GM11168 (cell line): Measurements from ENCODE around the gene ANK2.

Source experiments
- in situ Hi-C: fragments of 300-500 bp; cut with MboI; formaldehyde crosslinking; loops from one replicate; pipeline ENCODE4 v1.12.0; 2022; ENCODE audit warnings: low sequenced_read_pairs; ENCODE audit not compliant: unreplicated experiment

ANK2 gene

DNA sequence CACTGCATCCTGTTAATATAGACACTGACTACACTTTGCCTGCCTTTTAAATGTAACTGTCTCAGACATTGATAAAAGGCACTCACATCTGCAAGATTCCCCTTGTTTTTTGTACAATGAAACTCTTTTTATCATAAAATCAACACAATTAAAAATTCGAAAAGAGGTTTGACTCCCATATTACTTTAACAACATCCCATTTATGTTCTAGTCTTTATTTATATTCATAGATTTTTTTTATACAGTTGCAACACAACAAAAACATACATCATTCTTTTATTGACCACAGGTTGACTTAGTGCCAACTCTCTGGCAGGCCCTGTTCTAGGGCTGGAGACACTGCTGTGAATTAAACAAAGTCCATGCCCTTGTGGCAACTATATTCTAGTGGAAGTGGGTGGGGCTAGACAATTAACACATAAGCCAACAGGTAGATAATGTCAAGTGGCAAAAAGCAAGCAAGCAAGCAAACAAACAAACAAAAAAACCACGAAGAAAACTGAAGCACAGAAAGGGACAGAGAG is 36.8 kb downstream of the ANK2 start:
- in situ Hi-C loops = no loop called here

DNA sequence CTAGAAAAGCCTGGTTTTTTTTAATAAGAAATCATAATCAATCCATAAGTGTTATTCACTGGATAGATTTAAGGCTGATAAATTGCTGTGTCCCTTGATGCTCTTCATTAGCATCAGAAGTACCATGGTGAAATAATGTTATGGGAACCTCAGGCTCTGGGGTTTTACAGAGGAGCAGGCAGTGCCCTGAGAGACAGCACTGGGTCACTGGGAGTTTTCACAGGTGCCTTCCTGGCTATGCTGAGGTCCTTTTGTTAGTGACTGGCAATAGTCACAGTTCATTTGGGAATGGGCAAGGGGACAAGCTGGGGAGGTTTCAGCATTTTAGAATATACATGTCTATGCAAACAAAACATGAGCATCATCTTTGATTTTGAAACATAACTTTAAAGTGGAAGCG is 38.6 kb downstream of the ANK2 start:
- in situ Hi-C loops = no loop called here

DNA sequence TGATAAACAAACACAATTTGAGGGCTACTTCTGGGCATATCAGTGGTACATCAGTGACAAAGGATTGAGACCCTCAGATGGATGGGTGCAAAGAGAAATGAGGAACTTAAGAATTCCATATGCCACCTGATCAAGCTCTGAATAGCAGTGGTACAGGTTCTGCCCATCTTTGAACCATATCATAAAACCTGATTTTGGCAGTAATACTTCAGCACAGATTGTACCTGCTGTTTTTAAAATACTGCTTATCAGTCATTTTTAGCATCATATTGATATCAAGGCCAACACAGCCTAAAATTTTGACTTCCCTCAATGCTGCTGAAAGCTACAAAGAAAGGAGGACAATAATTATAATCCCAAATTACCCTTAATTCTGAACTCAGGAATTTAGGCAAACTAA is 41.5 kb downstream of the ANK2 start:
- in situ Hi-C loops = no loop called here

DNA sequence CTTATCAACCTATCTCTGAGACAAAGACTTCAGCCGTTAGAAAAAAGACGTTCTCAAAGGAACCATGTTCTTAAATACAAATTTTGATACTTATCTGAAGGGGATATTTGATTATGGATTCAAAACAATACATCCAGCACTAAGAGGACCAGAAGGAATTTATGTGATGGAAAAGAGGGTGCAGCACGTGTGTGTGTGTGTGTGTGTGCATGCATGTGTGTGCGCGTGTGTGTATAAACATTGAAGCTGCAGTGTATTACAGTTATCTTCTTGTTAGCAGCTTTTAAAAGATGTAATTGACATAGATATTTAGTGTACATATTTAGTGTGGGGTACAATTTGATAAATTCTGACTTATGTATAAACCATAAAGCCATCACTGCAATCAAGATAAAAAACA is 44.9 kb downstream of the ANK2 start:
- in situ Hi-C loops = no loop called here

DNA sequence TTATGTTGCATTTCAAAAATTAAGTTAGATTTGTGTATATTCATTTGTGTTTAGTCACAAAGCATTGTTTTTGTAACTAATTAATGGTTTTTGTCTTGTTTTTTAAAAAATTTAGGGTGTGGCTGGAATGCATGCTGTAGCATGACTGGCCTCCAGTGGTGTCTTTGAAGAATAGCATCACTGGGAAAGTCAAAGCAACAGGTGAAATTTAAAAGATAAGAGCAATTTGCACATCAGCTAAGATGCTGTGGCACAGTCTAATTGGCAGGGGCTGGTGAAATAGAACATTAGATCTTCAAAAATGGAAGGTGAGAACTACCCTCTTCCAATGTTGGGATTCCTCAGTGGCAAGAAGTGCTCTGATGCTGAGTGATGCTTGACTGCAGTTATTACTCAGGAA is 45.3 kb downstream of the ANK2 start:
- in situ Hi-C loops = no loop called here

DNA sequence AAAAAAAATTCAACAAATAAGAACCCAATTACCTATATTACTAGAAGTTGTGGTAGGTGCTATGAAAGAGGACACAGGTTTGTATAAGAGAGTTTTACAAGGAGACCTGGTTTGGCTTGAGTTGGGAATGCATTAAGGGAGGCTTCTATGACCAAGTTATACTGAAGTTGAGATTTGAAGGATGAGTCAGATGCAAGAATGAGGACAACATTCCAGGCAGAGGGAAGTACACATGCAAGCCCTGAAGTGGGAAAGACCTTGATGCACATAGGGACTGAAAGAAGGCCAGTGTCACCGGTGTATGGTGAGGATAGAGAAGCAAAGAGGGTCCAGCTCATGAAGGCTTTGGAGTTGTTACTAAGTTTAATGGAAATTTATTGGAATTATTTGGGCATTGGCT is 52.2 kb downstream of the ANK2 start:
- in situ Hi-C loops = no loop called here

DNA sequence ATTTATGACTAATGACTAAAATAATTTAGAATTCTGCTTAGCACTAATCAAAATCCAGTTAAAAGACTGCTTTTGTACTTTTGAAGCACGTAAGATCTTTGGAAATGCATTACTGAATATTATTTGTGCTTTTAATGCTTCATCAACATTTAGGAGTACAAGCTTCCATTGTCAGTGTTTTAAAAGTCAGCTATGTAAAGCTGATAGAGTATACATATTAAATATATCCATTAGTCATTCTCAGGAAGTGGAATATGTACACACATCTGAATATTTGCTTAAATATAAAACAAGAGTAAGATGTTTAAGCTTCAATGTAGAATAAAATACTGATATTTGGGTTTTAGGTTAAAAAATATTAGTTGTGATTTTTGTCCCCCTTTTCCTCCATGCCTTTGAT is 54.1 kb downstream of the ANK2 start:
- in situ Hi-C loops = no loop called here

DNA sequence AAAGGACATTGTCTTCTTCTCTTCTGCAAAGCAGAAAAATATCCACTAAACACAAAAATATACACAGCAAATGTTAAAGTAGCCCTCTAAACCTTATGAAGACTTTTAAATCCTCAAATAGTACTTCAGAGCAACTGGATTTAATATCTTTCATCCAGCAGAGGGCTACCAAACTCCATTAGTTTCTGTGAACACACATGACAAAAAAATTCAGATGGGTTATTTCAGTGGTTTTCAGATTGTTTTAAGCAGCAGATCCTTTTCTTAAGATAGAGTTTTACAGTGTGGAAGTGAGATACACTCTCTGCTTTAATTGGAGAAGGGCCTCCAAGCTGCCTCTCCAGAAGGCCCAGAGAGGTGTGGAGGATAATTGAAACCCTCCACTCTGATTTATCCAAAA is 56.7 kb downstream of the ANK2 start:
- in situ Hi-C loops = no loop called here

DNA sequence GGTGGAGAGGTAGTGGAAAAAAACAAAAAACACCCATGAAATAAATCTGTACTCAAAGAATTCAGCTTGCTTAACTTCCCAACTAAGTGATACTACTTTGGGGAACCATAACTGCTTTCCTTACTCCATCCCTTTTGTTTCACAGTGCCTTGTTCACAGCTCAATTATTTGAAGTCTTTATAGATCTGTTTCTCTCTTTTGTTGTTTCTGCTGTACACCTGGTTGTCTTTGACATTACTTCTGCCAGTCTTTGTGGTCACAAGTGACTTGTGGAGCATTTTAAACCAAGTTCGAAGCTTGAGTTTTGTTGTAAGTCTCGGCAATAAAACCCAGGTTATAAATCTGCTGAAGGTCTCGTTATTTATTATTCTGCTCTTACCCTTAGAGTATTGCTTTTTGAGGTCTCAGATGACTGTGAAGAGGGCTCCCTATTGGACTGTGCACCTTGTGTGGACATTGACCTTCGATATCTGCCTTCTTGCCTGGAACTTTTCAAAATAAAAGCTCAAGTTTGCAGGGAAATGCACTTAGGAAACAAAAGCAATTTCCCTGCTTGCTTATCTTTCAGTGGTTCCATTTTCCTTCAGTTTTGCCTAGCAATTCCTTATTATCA is 59.8 kb downstream of the ANK2 start:
- in situ Hi-C loops = no loop called here

DNA sequence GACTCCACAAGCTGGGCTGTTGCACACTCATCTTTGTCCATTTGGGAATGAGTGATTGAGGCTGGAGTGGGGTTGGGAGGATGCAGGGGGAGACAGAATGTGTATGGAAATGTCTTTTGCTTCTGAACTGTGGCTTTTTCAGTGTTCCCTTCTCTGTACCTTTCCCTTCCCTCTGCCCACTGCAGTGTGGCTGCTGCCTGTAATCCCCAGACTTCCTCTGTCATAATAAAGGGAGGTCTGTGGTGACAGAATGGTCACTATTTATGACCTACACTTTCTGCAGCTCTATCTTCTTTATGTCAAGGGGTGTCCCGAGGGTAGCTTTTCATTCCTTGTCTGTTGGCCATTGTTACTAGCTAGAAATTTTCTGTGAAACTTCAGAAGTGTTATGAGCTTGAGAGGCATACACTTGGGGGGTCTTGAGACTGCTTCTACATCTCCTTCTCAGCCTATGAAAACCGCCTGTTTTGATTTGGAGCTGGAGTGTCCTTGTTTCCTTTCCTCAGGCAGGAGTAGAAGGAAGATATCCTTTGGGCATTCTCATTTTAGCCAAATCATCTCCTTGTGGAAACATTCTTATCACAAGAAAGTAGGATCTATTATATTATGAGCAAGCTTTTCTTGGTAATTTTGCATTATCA is 63.0 kb downstream of the ANK2 start:
- in situ Hi-C loops = no loop called here

DNA sequence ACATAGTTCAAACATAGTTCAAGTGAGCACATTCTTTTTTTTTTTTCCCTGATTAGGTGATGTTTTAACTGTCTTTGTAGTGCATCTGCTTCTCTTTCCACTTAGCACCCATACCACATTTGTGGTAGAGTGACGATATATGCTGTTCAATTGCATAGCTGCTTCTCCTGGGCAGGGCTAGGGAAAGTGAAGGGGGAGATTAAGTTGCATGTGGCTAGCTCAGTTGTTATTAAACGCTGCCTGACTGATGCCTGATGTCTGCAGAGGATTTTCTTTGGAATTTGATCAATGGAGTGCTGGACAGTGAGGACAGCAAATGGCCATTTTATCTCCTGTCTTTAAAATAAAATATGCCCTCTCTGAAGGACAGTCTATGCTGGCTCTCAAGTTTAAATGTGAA is 63.7 kb downstream of the ANK2 start:
- in situ Hi-C loops = no loop called here

DNA sequence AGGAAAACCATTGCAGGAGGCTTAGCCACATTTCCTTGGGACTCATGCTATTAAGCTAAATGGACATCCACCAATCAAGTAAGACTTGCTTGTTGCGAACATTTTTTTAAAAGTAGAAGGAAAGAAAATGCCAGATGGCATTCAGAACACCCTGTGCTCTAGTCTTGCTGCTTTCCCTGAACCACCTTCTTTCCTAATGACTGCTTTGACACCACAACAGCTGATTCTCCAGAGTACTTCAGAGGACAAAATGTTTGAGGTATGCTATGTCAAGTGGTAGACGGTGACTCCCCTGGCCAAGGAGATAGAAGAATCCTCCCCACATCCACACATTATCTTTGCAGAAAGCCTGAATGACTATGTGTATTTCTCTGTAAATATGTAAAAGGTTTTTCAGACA is 65.4 kb downstream of the ANK2 start:
- in situ Hi-C loops = no loop called here

DNA sequence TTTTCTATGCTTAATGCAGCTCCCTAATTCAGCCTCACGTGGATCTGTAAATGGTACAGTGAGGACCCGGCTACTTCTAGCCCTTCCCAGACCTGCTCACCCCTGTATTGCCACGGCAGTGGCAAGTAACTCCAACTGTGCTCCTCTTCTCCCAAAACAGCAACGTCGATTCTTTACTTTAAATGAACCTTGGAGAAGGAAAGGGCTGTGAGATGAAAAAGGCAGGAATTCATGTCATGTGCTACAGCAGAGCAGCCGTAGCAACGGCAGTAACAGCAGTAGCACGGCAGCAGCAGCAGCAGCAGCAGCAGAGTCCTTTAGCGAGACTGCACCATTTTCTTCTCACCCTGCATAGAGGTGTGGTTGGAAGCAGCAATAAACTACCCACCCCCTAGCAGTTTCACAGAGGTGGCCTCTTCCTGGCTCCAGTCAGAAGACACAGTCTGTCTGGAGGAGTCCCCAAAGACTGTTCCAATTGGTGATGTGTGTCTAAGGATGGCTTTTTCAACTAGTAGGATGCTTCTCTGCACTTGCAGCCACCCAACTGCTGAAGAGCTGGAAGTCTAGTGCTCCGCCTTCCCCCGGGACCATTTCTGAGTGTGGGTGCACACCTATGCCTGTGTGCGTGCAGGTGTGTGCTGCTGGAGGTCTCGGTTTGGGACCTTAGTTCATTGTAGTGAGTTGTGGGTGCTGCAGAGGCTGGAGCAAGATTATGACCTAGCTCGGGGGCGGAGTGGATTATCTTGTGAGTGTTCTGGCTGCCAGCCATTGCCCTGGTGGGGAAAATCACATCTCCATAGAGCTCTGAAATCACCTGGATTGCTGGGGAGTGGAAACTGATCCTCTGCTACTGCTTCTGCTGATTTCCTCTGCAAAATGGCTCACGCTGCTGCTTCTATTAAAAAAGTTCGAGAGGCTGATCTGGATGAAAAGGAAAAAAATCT is 67.2 kb downstream of the ANK2 start:
- in situ Hi-C loops = no loop called here

DNA sequence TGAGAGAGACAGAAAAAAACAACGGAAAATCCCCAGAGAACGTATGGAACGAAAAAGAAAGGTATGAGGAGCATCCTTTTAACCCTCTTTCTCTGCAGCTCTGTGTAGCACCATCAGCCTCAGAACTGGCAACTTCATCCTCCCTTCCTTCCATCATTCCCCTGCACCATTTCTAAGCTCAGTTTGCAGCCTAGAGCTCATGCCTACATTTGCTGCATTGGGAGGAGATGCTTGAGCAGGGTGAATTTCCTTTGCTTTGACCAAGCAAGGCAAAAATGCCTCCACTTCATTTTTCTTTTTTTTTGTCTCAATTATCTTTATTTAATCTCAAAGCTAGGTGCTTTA is 67.9 kb downstream of the ANK2 start:
- in situ Hi-C loops = no loop called here

DNA sequence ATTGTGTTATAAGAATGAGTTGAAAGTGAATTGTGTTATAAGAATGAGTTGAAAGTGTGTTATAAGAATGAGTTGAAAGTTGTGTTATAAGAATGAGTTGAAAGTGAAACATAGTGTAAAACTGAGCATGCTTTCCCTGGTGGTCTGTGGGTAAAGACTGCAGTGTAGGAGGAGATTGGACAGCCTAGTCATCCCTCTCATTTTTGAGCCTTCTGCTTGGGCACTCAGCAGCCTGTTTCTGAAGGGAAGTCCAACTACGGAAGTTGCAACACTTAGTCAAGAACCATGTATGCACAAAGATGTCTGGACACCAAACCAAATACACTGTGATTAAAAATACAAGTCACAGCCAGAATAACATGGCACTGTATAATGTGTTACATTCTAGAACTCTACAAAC is 72.6 kb downstream of the ANK2 start:
- in situ Hi-C loops = no loop called here

DNA sequence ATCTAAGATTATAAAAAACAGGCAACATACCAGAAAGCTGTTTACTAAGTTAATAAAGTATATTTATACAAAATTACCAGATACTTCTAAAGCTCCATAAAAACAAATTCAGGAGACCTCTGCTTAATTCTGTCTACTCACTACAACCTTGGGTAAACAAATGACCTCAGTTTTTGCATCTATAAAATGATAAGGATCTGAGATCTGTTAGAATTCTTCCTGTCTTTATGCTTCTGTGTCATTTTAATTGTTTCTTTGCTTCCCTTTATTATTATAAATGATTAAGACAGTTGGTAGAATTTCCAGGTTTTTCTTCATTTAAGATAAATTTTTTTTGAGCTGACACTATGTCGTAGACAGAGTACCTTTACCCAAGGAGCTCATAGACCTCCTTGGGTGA is 76.0 kb downstream of the ANK2 start:
- in situ Hi-C loops = no loop called here

DNA sequence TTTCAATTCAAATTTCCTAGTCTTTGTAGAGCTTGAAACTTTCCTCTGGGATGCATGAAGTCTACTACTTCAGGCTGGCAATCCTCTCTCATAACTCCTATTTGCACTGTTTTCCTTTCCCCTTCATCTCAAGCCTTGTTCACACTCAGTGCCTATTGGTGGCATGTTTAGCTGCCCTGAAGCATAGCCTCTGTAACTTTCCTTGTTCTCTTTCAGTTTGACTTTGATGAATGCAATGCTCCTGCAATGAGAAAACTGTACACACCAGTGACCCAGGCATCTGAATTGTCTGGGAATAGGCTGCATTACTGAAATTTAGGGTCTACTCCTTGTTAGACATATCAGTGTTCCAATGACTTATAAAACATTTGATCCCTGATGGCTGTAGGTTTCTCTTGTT is 81.7 kb downstream of the ANK2 start:
- in situ Hi-C loops = no loop called here

DNA sequence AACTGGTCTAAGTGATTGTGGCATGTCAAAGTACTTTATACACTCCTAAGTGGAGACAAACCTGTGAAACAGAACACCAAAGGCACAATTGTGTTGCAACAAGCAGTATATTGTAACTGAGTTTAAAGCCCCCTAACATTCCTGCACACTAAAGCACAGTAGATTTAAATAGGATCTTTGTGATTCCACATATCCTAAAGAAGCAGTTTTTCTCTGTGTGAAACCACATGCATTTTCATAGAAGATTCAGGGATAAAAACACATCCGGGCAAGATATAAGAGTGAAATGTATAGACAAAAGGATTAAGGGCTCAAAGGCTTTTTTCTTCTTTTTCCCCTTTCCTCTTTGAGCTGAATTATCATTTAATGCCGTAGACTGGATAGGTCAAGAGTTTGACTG is 82.2 kb downstream of the ANK2 start:
- in situ Hi-C loops = no loop called here

DNA sequence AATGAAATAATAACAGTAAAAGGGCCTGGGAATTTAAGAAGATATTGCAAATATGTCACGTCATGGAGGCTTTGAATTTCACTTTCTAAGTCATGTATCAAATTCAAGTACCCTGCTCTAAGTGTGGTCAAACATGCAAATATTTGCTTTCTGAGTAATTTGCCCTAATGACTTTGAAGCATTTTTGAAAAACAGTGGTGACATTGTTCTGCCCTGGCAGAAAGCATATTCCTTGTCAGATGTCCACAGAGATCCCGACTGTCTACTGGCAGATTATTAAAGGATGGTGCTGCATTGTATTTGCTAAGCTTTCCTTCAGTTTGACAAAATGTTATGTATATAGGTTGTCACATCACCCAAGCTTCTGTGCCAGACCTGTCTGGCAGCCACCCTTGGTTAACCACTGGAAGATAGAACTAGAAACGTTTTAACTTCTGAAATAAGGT is 92.5 kb downstream of the ANK2 start:
- in situ Hi-C loops = no loop called here

DNA sequence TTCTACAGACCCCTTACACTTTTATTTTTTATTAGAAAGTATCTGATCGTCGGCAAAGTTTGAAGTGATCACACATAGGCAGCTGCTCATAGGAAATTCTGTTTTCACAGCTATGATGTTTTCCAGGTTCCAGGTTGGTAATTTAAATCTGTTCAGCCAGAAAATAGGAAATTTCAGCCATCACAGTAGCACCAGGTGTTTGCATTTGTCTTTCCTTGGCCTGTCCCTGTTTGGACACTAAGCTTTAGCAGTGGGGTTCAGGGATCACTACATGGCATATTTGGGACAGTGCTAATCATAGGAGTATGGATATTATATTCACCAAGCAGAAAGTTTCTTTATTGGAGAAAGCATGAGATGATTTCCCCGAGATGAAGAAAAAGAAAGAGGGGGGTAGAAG is 92.9 kb downstream of the ANK2 start:
- in situ Hi-C loops = no loop called here

DNA sequence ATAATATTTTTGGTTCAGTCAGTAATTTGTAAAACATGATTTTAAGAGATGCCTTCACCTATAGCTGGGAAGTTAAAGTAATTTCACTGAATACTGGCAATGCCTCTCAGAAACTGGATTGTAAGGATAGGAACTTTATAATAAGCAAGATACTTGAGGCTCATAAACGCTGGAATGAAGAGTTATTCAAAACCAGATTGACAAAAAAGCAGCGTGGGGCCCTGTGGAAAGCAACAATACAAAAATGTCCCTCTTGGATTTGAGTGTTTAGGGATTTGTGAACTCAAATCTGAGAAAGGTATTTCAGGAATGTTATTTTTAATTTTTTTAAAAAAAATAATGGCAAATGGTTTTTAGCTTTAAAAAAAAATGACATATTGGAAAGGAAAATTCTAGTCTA is 94.6 kb downstream of the ANK2 start:
- in situ Hi-C loops = no loop called here
